Measurements from ENCODE around the gene ST3GAL6. TPM values are rescaled to one million over a fixed set of nuclear protein-coding genes. Genes with fewer than 3 reads are reported as not detected.

Gene ST3GAL6
- total and polyA plus RNA-seq, 7 donors: 2.4 to 11.8 (median 3.9) TPM

DNA sequence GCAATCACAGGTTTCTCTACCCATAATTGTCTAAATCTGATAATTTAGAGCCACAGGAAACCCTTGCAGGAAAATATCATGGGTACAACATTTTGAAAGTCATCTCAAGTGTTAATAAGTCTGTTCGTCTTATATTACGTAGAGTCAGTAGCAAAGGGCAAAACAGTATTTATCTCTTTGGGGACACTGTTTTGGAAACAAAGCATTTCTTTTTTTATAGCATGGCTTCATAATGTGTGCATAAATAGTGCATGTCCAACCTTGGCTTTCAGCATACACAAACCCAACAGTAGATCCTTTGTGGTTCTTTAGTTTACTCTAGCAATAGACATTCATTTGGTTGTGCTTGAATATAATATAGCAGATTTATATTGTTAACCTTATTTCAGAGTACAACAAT, 24.0 kb downstream of the ST3GAL6 start:
- Histone ChIP-seq H3K4me3 (no peak overlapping the region), H3K27me3 (no peaks in the 10 kb centered on the region), H3K4me1 (no peaks in the 10 kb centered on the region), H3K9me3 (no peaks in the 10 kb centered on the region), H3K36me3 (no peaks in the 10 kb centered on the region), H3K27ac (no peak overlapping the region)
- intact Hi-C loops (cut with DNase I): no loop called here
- no peak for DNase-seq
- WGBS, 2 donors: 68 to 81% methylated on average over 2 of the region's 2 CpGs
- no peak for TF ChIP-seq EP300 (IDR thresholded peaks at IDR 0.05)
- no peak for TF ChIP-seq POLR2AphosphoS5 (IDR thresholded peaks at IDR 0.05)
- no peak for TF ChIP-seq CTCF (IDR thresholded peaks at IDR 0.05)
- no peak for TF ChIP-seq POLR2A (IDR thresholded peaks at IDR 0.05)

DNA sequence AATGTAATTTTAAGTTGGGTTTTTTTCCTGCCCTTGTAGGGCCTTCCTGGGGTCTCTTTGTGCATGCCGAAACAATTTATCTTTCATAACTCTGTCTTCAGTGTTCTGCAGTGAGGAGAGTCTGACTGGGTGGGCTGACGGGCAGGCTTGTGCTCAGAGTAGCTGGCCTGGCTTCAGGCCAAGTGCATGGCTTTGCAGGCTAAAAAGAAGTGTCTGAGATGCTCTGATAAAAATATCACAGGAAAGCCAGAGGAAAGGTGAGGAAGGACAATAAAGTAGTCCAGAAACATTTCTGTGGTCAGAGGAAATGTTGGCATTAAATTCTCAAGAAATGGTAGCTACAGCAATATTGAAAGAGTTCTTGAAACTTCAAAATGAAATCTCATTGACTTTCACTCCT, 25.5 kb downstream of the ST3GAL6 start:
- H3K27ac ChIP-seq: no peak overlapping the region
- no peaks in the 10 kb centered on the region for H3K36me3 ChIP-seq
- H3K9me3 ChIP-seq: no peaks in the 10 kb centered on the region
- no peak overlapping the region for H3K4me3 ChIP-seq
- TF ChIP-seq EP300 (IDR thresholded peaks at IDR 0.05): no peak
- no peak for TF ChIP-seq POLR2A (IDR thresholded peaks at IDR 0.05)
- TF ChIP-seq CTCF (IDR thresholded peaks at IDR 0.05): no peak
- no peak for TF ChIP-seq POLR2AphosphoS5 (IDR thresholded peaks at IDR 0.05)
- H3K27me3 ChIP-seq: no peaks in the 10 kb centered on the region
- no peak for DNase-seq
- intact Hi-C loops (cut with DNase I): no loop called here
- H3K4me1 ChIP-seq: no peaks in the 10 kb centered on the region
- 58 to 79% methylated on average over 2 of the region's 2 CpGs for WGBS, 2 donors

- no peaks in the 10 kb centered on the region for H3K9me3 ChIP-seq
- H3K27ac ChIP-seq: no peak overlapping the region
- no peak overlapping the region for H3K4me3 ChIP-seq
- no peak for TF ChIP-seq EP300 (IDR thresholded peaks at IDR 0.05)
- TF ChIP-seq POLR2AphosphoS5 (IDR thresholded peaks at IDR 0.05): no peak
- H3K4me1 ChIP-seq: no peaks in the 10 kb centered on the region
- H3K27me3 ChIP-seq: no peaks in the 10 kb centered on the region
- DNase-seq: no peak
- intact Hi-C loops (cut with DNase I): no loop called here
- 77 to 86% methylated on average over 7 of the region's 7 CpGs for WGBS, 2 donors
- peaks cover 0 to 25% (median 0%) of the 10 kb centered on the region in 4 donors for H3K36me3 ChIP-seq
Observed at GRCh38 chr3:98791341-98792325, 28.5 kb downstream of the ST3GAL6 start.

DNA sequence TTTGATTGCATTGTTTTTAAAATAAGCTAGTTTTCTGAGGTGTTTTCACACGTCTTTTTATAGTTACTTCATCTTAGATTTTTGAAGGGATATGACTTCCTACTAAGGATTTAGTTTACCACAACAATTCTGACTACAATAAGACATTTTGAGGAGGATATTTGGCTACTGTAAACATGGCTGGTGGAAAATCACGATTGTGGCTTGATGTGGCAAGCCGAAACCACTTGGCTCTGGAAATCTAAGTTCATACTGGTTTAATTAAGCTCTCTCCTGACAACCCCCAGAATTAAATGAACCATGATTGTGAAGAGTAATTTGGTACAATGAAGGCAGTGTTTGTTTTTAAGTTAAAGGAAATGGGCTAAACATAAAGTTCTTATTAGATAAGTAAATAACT, 30.8 kb downstream of the ST3GAL6 start:
- H3K4me3 ChIP-seq: no peak overlapping the region
- WGBS, 2 donors: 67 to 73% methylated on average over 3 of the region's 3 CpGs
- intact Hi-C loops (cut with DNase I): no loop called here

More for the DNA sequence above, 30.8 kb downstream of the ST3GAL6 start:
- Histone ChIP-seq H3K27ac (no peak overlapping the region), H3K4me1 (no peaks in the 10 kb centered on the region), H3K9me3 (no peaks in the 10 kb centered on the region), H3K27me3 (no peaks in the 10 kb centered on the region), H3K36me3 (peaks cover 0 to 36% (median 0%) of the 10 kb centered on the region in 4 donors)
- no peak for DNase-seq
- TF ChIP-seq CTCF (IDR thresholded peaks at IDR 0.05) (no peak), POLR2AphosphoS5 (IDR thresholded peaks at IDR 0.05) (no peak), POLR2A (IDR thresholded peaks at IDR 0.05) (no peak), EP300 (IDR thresholded peaks at IDR 0.05) (no peak)

All from sigmoid colon (tissue), 7 donors.